Stimulated activated CD8-positive, alpha-beta memory T cell treated with anti-CD3 and anti-CD28 coated beads, Interleukin-7, amount 100 ng/mL, for 48 hours (primary cell): ENCODE data around the gene BDH1.
"Not testable (repeated sequence)": the region's sequence is repeated elsewhere in the genome, so short reads cannot be mapped to it uniquely, and the experiment has no call there.

ENCODE experiments used
- DNase-seq, 2 donors: peaks; one replicate each; pipeline ENCODE4 v3.0.0-alpha.2; 2020; ENCODE audit warnings: low read depth in 1 of 2; ENCODE audit errors: extremely low read depth in 1 of 2

Gene BDH1

DNA sequence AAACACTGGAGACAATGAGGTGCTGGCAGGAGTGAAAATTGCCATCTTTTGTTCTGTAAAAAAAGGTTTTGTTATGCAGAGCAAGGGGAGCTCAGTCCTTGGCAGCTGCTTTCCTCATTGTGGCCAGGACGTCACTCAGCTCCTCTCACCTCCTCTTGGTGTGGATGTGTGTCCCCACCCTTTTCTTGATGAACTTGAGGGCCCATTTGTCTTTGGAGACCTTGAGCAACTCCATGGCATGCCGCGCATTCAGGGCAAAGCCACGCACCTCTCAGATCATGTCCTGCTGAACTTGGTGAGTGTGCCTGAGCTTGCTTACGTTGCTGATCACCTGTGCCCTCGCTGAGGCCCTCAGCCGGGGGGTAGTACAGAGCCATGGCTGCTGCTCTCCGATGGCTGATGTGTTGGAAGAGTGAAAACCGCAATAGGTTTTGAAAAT is 24.5 kb upstream of the BDH1 start:
- DNase-seq, result no peak

DNA sequence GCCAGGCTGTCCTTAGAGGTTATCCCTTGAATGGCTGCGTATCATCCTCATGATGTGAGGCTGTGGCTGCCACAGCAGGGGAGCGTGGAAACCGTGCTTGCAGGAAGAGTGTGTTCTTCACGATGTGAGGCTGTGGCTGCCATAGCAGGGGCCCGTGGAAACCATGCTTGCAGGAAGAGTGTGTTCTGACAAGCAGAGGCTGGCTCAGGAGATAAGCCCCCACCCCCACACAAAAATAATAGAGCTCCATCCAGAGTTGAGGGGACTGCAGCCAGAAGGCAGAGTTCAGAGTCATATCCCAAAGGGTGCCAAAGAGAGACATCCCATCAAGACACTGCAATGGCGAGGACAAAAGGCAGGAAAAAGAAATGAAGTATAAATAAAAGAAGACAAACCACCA is 22.6 kb upstream of the BDH1 start:
- DNase-seq, result no peak

- DNase-seq, result no peak
Observed at GRCh38 chr3:197577366-197578074, 21.8 kb upstream of the BDH1 start.

GRCh38 chr3:197576838-197577237 is 21.1 kb upstream of the BDH1 start:
- no peak for DNase-seq

GRCh38 chr3:197575362-197575761 is 19.6 kb upstream of the BDH1 start:
- no peak for DNase-seq

- DNase-seq, result not testable (repeated sequence)
Observed at GRCh38 chr3:197574396-197574991, 18.7 kb upstream of the BDH1 start.

GRCh38 chr3:197573048-197573767 is 17.4 kb upstream of the BDH1 start:
- DNase-seq, result no peak

- not testable (repeated sequence) for DNase-seq
Observed at GRCh38 chr3:197571880-197572172, 16.1 kb upstream of the BDH1 start.

- DNase-seq, result not testable (repeated sequence)
Observed at GRCh38 chr3:197571074-197571879, 15.5 kb upstream of the BDH1 start.

- not testable (repeated sequence) for DNase-seq
Observed at GRCh38 chr3:197569433-197569832, 13.7 kb upstream of the BDH1 start.

- no peak for DNase-seq
Observed at GRCh38 chr3:197567904-197568681, 12.3 kb upstream of the BDH1 start.

DNA sequence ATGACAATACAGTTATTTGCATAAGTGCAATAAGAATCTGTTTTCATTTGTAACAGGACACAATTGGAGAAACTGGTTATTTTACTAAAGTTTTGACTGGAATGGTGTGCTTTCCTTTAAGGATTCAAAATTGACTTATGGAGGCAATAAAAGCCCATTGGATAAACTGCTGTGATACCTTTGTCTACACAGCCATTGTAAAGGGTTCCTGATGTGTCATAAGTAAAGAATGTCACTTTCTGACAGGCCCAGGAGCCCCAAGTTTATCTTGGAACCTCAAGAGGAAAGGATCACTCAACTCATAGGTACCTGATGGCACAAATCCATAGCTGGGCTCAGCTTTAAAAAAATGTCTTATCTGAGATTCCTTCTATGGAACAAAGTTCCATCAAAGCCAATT is 10.4 kb upstream of the BDH1 start:
- DNase-seq, result not testable (repeated sequence)

DNA sequence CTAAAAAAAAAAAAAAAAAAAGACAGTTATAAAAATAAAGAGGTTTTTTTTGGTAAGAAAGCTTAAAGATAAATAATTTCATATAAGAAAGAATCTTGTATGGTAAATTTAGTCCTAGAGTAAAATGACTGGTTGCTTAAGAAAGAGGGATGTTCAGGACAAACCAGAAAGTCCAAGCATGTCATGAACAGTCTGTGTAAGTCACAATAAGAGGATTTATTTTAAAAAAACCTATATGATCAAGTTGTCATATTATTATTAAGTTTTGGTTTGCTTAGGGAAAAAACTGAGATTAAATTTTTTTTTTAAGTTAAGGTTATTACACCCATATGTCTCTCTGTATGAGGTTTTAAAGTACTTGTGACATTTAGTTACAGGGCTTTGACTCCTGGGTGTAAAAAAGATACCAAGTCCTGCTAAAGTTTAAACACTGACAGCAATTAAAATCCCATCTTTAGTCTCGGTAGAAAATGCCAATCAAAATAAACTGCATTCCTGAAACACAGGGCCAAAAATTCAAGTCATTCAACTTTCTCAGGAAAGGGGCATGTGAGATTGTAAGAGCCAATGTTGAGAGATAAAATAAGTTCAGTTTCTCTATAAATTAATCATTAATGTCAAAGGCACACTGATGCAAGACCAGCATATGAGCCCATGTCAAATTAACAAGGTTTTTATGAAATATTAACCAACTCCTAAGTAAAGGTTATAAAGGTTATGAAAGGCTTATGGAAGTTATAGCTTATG is 8.5 kb upstream of the BDH1 start:
- no peak for DNase-seq

- DNase-seq, result no peak
Observed at GRCh38 chr3:197562398-197563251, 6.9 kb upstream of the BDH1 start.

DNA sequence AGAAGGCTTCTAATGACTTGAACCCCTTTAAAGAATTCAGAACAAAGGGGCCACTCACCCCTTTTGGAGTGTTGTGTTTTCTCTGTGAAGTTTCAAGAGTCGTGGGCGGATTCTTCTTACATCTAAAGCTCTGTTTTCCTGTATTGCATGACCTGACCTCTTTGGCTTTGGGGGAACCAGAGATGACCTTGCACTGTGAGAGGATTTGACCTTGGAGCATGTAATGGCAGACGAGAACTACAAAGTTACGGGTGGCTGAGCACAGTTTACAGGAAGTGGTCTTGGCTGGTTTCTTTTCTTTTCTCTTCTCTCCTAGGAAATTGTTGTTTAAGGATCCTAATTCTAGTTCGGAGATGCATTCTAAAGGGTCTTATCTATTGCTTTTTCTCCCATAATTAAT is 6.2 kb upstream of the BDH1 start:
- DNase-seq, result no peak

- no peak for DNase-seq
Observed at GRCh38 chr3:197559651-197560050, 3.9 kb upstream of the BDH1 start.

- peak; percentile 88 to 94 for DNase-seq
Observed at GRCh38 chr3:197554562-197555280, 1.0 kb downstream of the BDH1 start.

DNA sequence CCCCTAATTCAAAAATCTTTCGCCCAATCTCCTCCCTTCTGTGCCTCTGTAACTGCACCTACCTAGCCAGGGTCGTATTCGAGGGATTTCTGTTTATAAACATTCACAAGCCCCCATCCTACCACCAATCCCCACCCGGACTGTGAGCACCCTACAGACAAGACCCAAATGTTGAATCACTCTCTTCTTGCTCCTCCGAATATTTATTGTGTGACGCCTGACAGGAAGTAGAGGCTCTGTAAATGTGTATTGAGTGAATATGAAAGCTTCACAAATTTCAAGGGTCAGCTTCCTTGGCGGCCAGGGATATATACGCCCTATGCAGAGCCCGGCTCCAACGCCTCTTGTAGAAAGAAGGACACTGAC is 1.6 kb downstream of the BDH1 start:
- no peak for DNase-seq
